Measurements from ENCODE around the gene GYS1. TPM values are rescaled to one million over a fixed set of nuclear protein-coding genes. Genes with fewer than 3 reads are reported as not detected.
"Not testable (repeated sequence)": the region's sequence is repeated elsewhere in the genome, so short reads cannot be mapped to it uniquely, and the experiment has no call there.

The GYS1 gene
- total RNA-seq, 1 donor from 2014 or later: 57.4 TPM

DNA sequence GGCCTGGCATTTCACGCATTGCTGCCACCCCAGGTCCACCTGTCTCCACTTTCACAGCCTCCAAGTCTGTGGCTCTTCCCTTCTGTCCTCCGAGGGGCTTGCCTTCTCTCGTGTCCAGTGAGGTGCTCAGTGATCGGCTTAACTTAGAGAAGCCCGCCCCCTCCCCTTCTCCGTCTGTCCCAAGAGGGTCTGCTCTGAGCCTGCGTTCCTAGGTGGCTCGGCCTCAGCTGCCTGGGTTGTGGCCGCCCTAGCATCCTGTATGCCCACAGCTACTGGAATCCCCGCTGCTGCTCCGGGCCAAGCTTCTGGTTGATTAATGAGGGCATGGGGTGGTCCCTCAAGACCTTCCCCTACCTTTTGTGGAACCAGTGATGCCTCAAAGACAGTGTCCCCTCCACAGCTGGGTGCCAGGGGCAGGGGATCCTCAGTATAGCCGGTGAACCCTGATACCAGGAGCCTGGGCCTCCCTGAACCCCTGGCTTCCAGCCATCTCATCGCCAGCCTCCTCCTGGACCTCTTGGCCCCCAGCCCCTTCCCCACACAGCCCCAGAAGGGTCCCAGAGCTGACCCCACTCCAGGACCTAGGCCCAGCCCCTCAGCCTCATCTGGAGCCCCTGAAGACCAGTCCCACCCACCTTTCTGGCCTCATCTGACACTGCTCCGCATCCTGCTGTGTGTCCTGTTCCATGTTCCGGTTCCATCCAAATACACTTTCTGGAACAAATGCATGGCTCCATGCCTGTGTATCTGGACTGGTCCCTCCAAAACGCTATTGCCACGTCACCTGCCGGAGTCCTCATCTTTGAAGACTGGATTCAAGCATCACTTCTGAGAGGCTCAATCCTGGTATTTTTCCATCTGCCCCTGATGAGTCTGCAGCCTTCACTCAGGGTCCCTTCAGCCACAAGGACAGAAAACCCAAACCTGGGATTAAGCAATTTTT lies 70.3 kb downstream of the GYS1 start:
- Mint-ChIP-seq H3K36me3 (ENCODE audit: insufficient read depth) (peaks cover 10% of the 10 kb centered on the region), H3K4me3 (ENCODE audit: low read depth) (no peak overlapping the region), H3K9me3 (ENCODE audit: low read depth) (no peaks in the 10 kb centered on the region), H3K27me3 (no peaks in the 10 kb centered on the region), H3K4me1 (ENCODE audit: low read depth) (no peaks in the 10 kb centered on the region), H3K27ac (no peak overlapping the region)
- DNase-seq (ENCODE audit: low spot score, unreplicated experiment): no peak
- TF ChIP-seq, protein P1, sequence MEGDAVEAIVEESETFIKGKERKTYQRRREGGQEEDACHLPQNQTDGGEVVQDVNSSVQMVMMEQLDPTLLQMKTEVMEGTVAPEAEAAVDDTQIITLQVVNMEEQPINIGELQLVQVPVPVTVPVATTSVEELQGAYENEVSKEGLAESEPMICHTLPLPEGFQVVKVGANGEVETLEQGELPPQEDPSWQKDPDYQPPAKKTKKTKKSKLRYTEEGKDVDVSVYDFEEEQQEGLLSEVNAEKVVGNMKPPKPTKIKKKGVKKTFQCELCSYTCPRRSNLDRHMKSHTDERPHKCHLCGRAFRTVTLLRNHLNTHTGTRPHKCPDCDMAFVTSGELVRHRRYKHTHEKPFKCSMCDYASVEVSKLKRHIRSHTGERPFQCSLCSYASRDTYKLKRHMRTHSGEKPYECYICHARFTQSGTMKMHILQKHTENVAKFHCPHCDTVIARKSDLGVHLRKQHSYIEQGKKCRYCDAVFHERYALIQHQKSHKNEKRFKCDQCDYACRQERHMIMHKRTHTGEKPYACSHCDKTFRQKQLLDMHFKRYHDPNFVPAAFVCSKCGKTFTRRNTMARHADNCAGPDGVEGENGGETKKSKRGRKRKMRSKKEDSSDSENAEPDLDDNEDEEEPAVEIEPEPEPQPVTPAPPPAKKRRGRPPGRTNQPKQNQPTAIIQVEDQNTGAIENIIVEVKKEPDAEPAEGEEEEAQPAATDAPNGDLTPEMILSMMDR (IDR thresholded peaks at IDR 0.05; ENCODE audit: unreplicated experiment): no peak

DNA sequence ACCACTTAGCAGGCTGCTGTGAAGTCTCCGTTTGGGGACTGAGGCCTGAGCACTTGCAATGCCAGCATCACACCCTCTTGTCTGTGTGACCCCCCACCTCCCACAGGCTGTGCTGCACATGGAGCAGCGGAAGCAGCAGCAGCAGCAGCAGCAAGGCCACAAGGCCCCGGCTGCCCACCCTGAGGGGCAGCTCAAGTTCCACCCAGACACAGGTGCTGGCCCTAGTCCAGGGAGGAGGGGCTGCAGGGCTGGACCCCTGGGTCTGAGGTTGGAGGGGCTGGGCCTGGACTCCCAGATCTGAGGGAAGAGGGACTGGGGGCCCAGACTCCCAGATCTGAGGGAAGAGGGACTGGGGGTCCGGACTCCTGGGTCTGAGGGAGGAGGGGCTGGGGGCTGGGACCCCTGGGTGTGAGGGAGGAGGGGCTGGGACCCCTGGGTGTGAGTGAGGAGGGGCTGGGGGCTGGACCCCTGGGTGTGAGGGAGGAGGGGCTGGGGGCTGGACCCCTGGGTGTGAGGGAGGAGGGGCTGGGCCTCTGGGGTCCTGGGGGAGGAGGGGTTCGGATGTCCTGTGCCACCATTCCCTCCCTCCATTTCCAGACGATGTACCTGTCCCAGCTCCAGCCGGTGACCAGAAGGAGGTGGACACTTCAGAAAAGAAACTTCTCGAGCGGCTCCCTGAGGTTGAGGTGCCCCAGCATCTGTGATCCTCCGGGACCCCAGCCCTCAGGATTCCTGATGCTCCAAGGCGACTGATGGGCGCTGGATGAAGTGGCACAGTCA lies 71.2 kb downstream of the GYS1 start:
- TF ChIP-seq, protein P1 (IDR thresholded peaks at IDR 0.05; ENCODE audit: unreplicated experiment): no peak
- H3K4me1 Mint-ChIP-seq (ENCODE audit: low read depth): no peaks in the 10 kb centered on the region
- no peak for DNase-seq (ENCODE audit: low spot score, unreplicated experiment)
- peaks cover 10% of the 10 kb centered on the region for H3K36me3 Mint-ChIP-seq (ENCODE audit: insufficient read depth)
- no peaks in the 10 kb centered on the region for H3K27me3 Mint-ChIP-seq
- no peaks in the 10 kb centered on the region for H3K9me3 Mint-ChIP-seq (ENCODE audit: low read depth)
- H3K4me3 Mint-ChIP-seq (ENCODE audit: low read depth): no peak overlapping the region
- no peak overlapping the region for H3K27ac Mint-ChIP-seq

DNA sequence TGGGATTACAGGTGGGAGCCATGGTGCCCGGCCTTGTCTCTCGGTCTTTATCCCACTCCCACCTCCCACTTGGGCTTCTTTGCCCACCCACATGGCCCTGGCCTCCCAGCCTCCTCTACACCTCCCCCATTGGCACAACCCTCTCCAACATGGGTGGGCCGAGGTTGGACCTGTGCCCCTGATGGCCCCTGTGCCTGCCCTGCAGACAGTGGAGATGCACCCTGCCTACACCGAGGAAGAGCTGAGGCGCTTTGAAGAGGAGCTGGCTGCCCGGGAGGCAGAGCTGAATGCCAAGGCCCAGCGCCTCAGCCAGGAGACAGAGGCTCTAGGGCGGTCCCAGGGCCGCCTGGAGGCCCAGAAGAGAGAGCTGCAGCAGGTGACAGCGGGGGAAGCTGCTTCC lies 72.2 kb downstream of the GYS1 start:
- Mint-ChIP-seq H3K4me3 (ENCODE audit: low read depth) (no peak overlapping the region), H3K27me3 (no peaks in the 10 kb centered on the region), H3K4me1 (ENCODE audit: low read depth) (no peaks in the 10 kb centered on the region), H3K9me3 (ENCODE audit: low read depth) (no peaks in the 10 kb centered on the region), H3K36me3 (ENCODE audit: insufficient read depth) (peaks cover 11% of the 10 kb centered on the region), H3K27ac (no peak overlapping the region)
- TF ChIP-seq, protein P1 (IDR thresholded peaks at IDR 0.05; ENCODE audit: unreplicated experiment): no peak
- no peak for DNase-seq (ENCODE audit: low spot score, unreplicated experiment)

DNA sequence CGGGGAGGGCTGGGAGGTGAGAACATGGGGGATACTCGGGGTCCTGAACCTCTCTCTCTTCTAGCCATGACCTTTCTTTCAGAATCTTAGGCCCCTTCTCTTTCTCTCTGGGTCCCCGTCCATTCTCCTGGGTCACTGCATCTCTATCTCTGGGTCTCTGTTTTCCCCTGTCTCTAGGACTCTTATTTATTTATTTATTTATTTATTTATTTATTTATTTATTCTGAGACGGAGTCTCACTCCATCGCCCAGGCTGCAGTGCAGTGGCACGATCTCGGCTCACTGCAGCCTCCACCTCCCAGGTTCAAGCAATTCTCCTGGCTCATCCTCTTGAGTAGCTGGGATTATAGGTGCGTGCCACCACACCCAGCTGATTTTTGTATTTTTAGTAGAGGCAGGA lies 73.8 kb downstream of the GYS1 start:
- H3K36me3 Mint-ChIP-seq (ENCODE audit: insufficient read depth): peaks cover 17% of the 10 kb centered on the region
- H3K27ac Mint-ChIP-seq; DNase-seq (ENCODE audit: low spot score, unreplicated experiment); H3K4me1 Mint-ChIP-seq (ENCODE audit: low read depth); H3K9me3 Mint-ChIP-seq (ENCODE audit: low read depth); H3K4me3 Mint-ChIP-seq (ENCODE audit: low read depth); H3K27me3 Mint-ChIP-seq: not testable (repeated sequence)

DNA sequence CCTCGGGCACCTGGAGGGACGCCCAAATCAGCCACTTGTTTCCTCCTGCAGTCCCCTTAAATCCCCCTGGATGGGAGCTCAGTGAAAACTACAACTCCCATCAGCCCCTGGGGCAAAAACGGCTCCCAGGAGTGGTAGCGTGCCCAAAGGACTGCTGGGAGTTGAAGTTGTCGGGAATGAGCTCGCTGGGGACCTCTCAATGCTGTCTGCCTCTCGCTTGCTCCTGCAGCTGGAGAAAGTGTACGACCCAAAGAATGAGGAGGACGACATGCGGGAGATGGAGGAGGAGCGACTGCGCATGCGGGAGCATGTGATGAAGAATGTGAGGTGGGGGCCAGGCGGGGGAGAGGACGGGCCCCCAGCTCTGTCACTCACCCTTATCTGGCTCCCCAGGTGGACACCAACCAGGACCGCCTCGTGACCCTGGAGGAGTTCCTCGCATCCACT lies 74.3 kb downstream of the GYS1 start:
- Mint-ChIP-seq H3K4me1 (ENCODE audit: low read depth) (no peaks in the 10 kb centered on the region), H3K27ac (no peak overlapping the region), H3K4me3 (ENCODE audit: low read depth) (no peak overlapping the region), H3K36me3 (ENCODE audit: insufficient read depth) (peaks cover 20% of the 10 kb centered on the region), H3K27me3 (no peaks in the 10 kb centered on the region), H3K9me3 (ENCODE audit: low read depth) (no peaks in the 10 kb centered on the region)
- TF ChIP-seq, protein P1 (IDR thresholded peaks at IDR 0.05; ENCODE audit: unreplicated experiment): no peak
- DNase-seq (ENCODE audit: low spot score, unreplicated experiment): no peak

Small RNA genes lying within 50 kb of the gene (microRNA-seq; reads per million reads assigned to microRNA genes)
- not detected for gene MIR6798 (ENCODE audit: borderline number of aligned reads, unreplicated experiment)

Other genes with a start within 250 kb of the GYS1 start
- gene IZUMO1, start 246.4 kb downstream of the GYS1 start, total RNA-seq: 0.55 and 1.0 TPM in 2 replicates
- gene FUT1, start 240.7 kb downstream of the GYS1 start, total RNA-seq: 5.4 and 6.9 TPM in 2 replicates
- not detected in 2 replicates for gene FGF21, start 237.8 kb downstream of the GYS1 start, total RNA-seq
- 61.0 and 70.0 TPM in 2 replicates for gene BCAT2, start 182.3 kb downstream of the GYS1 start, total RNA-seq
- gene HSD17B14, start 156.8 kb downstream of the GYS1 start, total RNA-seq: 20.5 and 22.1 TPM in 2 replicates
- gene PLEKHA4, start 124.7 kb downstream of the GYS1 start, total RNA-seq: 8.5 and 11.7 TPM in 2 replicates
- 44.5 and 48.9 TPM in 2 replicates for gene PPP1R15A, start 120.9 kb downstream of the GYS1 start, total RNA-seq
- 0.46 TPM in 1 of 2 replicates, not detected in the other for gene TULP2, start 94.6 kb downstream of the GYS1 start, total RNA-seq
- 149 and 165 TPM in 2 replicates for gene NUCB1, start 93.0 kb downstream of the GYS1 start, total RNA-seq
- gene DHDH, start 59.6 kb downstream of the GYS1 start, total RNA-seq: 1.1 and 1.8 TPM in 2 replicates
- gene BAX, start 38.4 kb downstream of the GYS1 start, total RNA-seq: 141 and 153 TPM in 2 replicates
- 2,544 and 2,716 TPM in 2 replicates for gene FTL, start 28.0 kb downstream of the GYS1 start, total RNA-seq
- gene RUVBL2, start 578 bp upstream of the GYS1 start, total RNA-seq: 81.5 and 83.0 TPM in 2 replicates
- not detected in 2 replicates for gene LHB, start 23.8 kb upstream of the GYS1 start, total RNA-seq
- not detected in 2 replicates for gene CGB3, start 31.0 kb upstream of the GYS1 start, total RNA-seq
- not detected in 2 replicates for gene CGB2, start 38.6 kb upstream of the GYS1 start, total RNA-seq
- not detected in 2 replicates for gene CGB1, start 43.6 kb upstream of the GYS1 start, total RNA-seq
- gene CGB5, start 50.5 kb upstream of the GYS1 start, total RNA-seq: not detected in 2 replicates
- not detected in 2 replicates for gene CGB8, start 55.8 kb upstream of the GYS1 start, total RNA-seq
- gene CGB7, start 64.4 kb upstream of the GYS1 start, total RNA-seq: 0.38 and 0.80 TPM in 2 replicates
- 0.91 and 1.5 TPM in 2 replicates for gene NTF4, start 71.5 kb upstream of the GYS1 start, total RNA-seq
- gene KCNA7, start 79.4 kb upstream of the GYS1 start, total RNA-seq: not detected in 2 replicates
- gene SNRNP70, start 92.1 kb upstream of the GYS1 start, total RNA-seq: 355 and 363 TPM in 2 replicates
- 7.0 and 9.3 TPM in 2 replicates for gene LIN7B, start 121.1 kb upstream of the GYS1 start, total RNA-seq
- gene C19orf73, start 125.8 kb upstream of the GYS1 start, total RNA-seq: 1.3 and 1.5 TPM in 2 replicates
- gene PPFIA3, start 126.2 kb upstream of the GYS1 start, total RNA-seq: 6.7 and 8.5 TPM in 2 replicates
- gene HRC, start 162.1 kb upstream of the GYS1 start, total RNA-seq: 1.6 and 2.1 TPM in 2 replicates
- gene TRPM4, start 164.5 kb upstream of the GYS1 start, total RNA-seq: 16.9 and 17.7 TPM in 2 replicates